Thoracic aorta (tissue), 2 donors: ENCODE data around the gene AATK. TPM values are rescaled to one million over a fixed set of nuclear protein-coding genes. Genes with fewer than 3 reads are reported as not detected.

ENCODE experiments used
- ATAC-seq: fragments of 150-250 bp; one replicate; pipeline ENCODE4 v1.8.0; 2017; ENCODE audit warnings: low read depth; ENCODE audit not compliant: insufficient number of reproducible peaks, low FRiP score
- DNase-seq: peaks from one replicate; pipeline ENCODE4 v3.0.0-alpha.2; 2020; ENCODE audit warnings: low spot score
- H3K27ac ChIP-seq, 2 donors: fragments of 200-600 bp; sonication (generic); 1 replicate in 1 of 2; 2 replicates in 1 of 2; pipeline ENCODE4 v1.5.1; 2016; ENCODE audit warnings: mild to moderate bottlenecking in 2 of 2, moderate library complexity in 2 of 2
- H3K27me3 ChIP-seq: fragments of 200-600 bp; sonication (generic); replicated peaks from 2 replicates; pipeline ENCODE4 v1.6.0; 2016; ENCODE audit warnings: mild to moderate bottlenecking; ENCODE audit not compliant: insufficient read depth
- H3K36me3 ChIP-seq: fragments of 200-600 bp; sonication (generic); one replicate; pipeline ENCODE4 v1.5.1; 2016
- H3K4me1 ChIP-seq, 2 donors: fragments of 200-600 bp; sonication (generic); 1 replicate in 1 of 2; 2 replicates in 1 of 2; pipeline versions ENCODE4 v1.5.1 to v1.6.0; 2016; ENCODE audit warnings: low read depth in 2 of 2, mild to moderate bottlenecking in 1 of 2; ENCODE audit not compliant: control insufficient read depth in 1 of 2
- H3K4me3 ChIP-seq: fragments of 200-600 bp; sonication (generic); 2 replicates; pipeline ENCODE4 v1.5.1; 2016; ENCODE audit warnings: mild to moderate bottlenecking
- H3K9me3 ChIP-seq: fragments of 200-600 bp; sonication (generic); 2 replicates; pipeline ENCODE4 v1.5.1; 2016
- total RNA-seq, 2 donors: library from RNA; depleted of rRNA; stranded (reverse); fragments of >200 nt; gene quantifications; one replicate each; pipeline versions ENCODE4 v1.1.0 to v1.2.3, GENCODE V29; 2016
- TF ChIP-seq, protein P1 (sequence below): fragments of 200-600 bp; sonication (generic); IDR thresholded peaks from one replicate; pipeline ENCODE4 v1.5.1; 2019; ENCODE audit warnings: antibody characterized with exemption

The AATK gene
- total RNA-seq, 2 donors from 2014 or later = 6.1 to 19.8 TPM

DNA sequence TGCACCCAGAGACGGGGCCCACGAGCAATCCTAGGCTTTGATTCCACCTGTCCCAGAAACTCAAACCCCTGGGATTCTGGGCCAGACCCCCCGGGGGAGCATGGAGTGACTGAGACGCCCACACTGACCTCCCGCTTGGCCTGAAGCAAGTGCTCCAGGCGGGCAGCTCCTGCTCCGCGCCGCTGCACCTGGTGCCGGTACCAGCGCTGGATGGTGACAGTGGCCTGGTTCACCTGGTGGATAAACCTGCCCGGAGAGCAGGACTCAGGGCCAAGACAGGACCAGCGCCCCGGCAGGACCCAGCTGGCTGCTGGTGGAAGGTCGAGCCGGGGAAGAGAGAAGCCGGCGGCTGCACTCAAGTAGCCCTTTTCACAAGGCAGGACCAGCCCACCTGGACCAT lies 34.2 kb upstream of the AATK start:
- Histone ChIP-seq H3K27ac (no peak overlapping the region), H3K27me3 (no peaks in the 10 kb centered on the region), H3K4me3 (no peak overlapping the region), H3K36me3 (peaks cover 14% of the 10 kb centered on the region), H3K9me3 (no peaks in the 10 kb centered on the region), H3K4me1 (peaks cover 0 to 11% of the 10 kb centered on the region in 2 donors)
- DNase-seq (no peak), ATAC-seq (no peak)
- TF ChIP-seq, protein P1, sequence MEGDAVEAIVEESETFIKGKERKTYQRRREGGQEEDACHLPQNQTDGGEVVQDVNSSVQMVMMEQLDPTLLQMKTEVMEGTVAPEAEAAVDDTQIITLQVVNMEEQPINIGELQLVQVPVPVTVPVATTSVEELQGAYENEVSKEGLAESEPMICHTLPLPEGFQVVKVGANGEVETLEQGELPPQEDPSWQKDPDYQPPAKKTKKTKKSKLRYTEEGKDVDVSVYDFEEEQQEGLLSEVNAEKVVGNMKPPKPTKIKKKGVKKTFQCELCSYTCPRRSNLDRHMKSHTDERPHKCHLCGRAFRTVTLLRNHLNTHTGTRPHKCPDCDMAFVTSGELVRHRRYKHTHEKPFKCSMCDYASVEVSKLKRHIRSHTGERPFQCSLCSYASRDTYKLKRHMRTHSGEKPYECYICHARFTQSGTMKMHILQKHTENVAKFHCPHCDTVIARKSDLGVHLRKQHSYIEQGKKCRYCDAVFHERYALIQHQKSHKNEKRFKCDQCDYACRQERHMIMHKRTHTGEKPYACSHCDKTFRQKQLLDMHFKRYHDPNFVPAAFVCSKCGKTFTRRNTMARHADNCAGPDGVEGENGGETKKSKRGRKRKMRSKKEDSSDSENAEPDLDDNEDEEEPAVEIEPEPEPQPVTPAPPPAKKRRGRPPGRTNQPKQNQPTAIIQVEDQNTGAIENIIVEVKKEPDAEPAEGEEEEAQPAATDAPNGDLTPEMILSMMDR = no peak

DNA sequence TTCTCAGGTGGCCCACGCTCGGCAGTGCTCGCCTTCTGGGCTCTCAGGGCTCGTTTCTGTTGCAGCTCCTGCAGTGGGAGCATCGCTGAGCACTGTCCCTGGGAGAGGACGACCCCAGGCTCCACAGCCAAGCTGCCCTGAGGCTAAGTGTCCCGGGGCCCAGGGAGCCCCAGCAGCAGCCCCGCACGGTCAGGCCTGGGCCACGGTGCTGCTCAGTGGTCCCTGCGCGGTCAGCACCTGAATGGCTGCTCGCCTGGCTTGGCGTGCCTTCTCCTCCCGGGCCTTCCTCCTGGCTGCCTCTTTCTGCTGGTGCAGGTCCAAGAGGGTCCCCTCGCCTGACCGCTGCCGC lies 33.4 kb upstream of the AATK start:
- Histone ChIP-seq H3K9me3 (no peaks in the 10 kb centered on the region), H3K27ac (no peak overlapping the region), H3K27me3 (no peaks in the 10 kb centered on the region), H3K4me1 (peaks cover 0 to 15% of the 10 kb centered on the region in 2 donors), H3K36me3 (peaks cover 14% of the 10 kb centered on the region), H3K4me3 (no peak overlapping the region)
- ATAC-seq (no peak), DNase-seq (no peak)
- TF ChIP-seq, protein P1 = no peak

DNA sequence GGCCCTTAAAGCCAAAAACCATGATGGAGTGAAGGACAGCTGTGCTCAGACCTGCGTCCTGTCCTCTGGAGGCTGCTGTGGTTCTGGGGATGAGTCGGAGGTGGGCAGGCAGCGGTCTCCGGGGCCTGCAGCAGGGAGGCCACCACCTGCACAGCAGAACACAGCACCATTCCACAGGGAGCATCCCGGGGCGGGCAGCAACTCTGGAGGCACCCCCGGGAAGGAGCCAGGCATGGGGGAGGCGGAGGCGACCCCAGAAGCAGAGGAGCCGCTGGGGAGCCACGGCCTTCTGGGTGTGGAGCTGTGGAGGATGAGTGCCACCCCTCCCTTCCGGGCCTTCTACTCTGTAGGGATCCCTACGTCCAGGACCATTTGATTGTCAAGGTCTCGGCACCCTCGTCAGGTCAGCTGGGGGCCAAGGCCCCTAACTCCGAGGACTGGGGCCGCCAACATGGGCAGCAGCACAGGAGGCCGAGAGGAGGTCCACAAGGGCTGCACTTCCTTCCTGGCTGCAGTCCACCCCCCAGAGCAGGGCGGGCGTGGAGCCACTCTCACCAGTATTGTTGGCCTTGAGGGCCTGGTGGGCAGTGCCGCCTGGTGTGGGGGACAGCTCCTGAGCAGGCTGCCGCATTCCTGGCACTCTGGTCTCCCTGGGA lies 32.9 kb upstream of the AATK start:
- Histone ChIP-seq H3K4me1 (peaks cover 0 to 15% of the 10 kb centered on the region in 2 donors), H3K27me3 (no peaks in the 10 kb centered on the region), H3K36me3 (peaks cover 14% of the 10 kb centered on the region), H3K4me3 (no peak overlapping the region), H3K9me3 (no peaks in the 10 kb centered on the region), H3K27ac (no peak overlapping the region)
- DNase-seq (no peak), ATAC-seq (no peak)
- TF ChIP-seq, protein P1 = no peak

DNA sequence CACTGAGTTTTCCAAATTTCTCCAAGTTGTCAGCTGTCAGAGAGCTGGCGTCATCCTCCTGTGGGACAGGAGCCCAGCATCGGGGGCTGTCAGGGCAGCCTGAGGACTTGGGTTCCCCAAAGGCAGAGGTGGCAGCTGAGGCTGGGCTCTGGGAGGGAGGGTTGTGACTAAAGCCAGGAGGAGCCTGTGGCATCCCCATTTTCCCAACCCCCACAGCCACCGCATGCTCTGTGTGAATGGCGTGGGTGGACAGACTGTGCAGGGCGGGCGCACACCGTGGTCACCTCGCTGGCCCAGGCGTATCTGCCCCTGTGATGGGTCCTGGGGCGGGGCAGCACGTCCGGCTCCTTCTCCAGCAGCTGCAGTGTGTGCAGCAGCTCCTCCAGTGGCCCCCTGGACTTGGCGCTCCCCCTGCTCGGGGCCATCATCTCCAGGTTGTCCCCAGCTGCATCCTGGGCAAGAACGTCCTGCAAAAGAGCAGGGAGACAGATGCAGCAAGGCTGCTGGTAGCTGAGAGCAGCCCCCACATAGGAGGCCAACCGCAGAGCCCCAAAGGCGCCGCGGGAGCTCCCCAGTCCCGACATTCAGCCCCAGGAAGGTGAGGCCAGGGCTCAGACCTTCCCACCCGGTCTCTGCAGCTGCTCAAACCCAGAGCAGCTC lies 31.9 kb upstream of the AATK start:
- peaks cover 0 to 15% of the 10 kb centered on the region in 2 donors for H3K4me1 ChIP-seq
- H3K36me3 ChIP-seq = peaks cover 11% of the 10 kb centered on the region
- H3K27ac ChIP-seq = no peak overlapping the region
- no peak for ATAC-seq
- H3K4me3 ChIP-seq = no peak overlapping the region
- no peaks in the 10 kb centered on the region for H3K27me3 ChIP-seq
- no peaks in the 10 kb centered on the region for H3K9me3 ChIP-seq
- TF ChIP-seq, protein P1 = no peak
- no peak for DNase-seq

DNA sequence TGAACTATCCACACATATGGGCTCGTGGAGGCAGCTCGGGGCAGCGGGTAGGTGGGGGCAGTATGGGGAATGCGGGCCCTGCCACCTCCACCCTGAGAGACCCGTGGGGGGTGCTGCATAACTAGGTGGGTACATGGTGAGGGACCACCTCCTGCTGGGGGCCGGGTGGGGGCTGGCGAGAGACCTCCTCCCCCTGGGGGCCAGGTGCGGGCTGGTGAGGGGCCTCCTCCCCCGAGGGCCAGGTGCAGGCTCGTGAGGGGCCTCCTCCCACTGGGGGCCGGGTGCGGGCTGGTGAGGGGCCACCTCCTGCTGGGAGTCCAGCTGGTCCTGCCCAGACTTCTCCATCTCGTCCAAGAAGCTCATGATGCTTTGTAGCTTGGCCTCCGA lies 31.4 kb upstream of the AATK start:
- no peak for DNase-seq
- H3K27me3 ChIP-seq = no peaks in the 10 kb centered on the region
- H3K27ac ChIP-seq = no peak overlapping the region
- H3K4me3 ChIP-seq = no peak overlapping the region
- no peaks in the 10 kb centered on the region for H3K9me3 ChIP-seq
- H3K4me1 ChIP-seq = peaks cover 0 to 15% of the 10 kb centered on the region in 2 donors
- H3K36me3 ChIP-seq = peaks cover 11% of the 10 kb centered on the region
- ATAC-seq = no peak
- TF ChIP-seq, protein P1 = no peak
